Skeletal muscle tissue (tissue), 4 donors: ENCODE results near the gene ATP6V1B1. TPM values are rescaled to one million over a fixed set of nuclear protein-coding genes. Genes with fewer than 3 reads are reported as not detected.

Experiments
- H3K27ac ChIP-seq: one replicate; pipeline ENCODE4 v1.7.0; 2013; ENCODE audit warnings: mild to moderate bottlenecking, low read depth, low read length, inconsistent platforms
- H3K27me3 ChIP-seq, 3 donors: one replicate each; pipeline ENCODE4 v1.7.0; 2013; ENCODE audit warnings: low read length in 3 of 3; ENCODE audit not compliant: control insufficient read depth in 3 of 3, insufficient read depth in 3 of 3
- H3K36me3 ChIP-seq, 3 donors: one replicate each; pipeline ENCODE4 v1.7.0; 2013; ENCODE audit warnings: low read length in 3 of 3; ENCODE audit not compliant: control insufficient read depth in 3 of 3, insufficient read depth in 3 of 3
- H3K4me1 ChIP-seq, 3 donors: one replicate each; pipeline ENCODE4 v1.7.0; 2013; ENCODE audit warnings: low read length in 3 of 3, mild to moderate bottlenecking in 3 of 3; ENCODE audit not compliant: control insufficient read depth in 3 of 3, insufficient read depth in 3 of 3
- H3K4me3 ChIP-seq, 3 donors: one replicate each; pipeline ENCODE4 v1.7.0; 2013; ENCODE audit warnings: low read length in 3 of 3
- H3K9ac ChIP-seq, 3 donors: one replicate each; pipeline ENCODE4 v1.7.0; 2013; ENCODE audit warnings: low read length in 3 of 3, mild to moderate bottlenecking in 3 of 3, moderate library complexity in 2 of 3, low read depth in 1 of 3
- H3K9me3 ChIP-seq, 3 donors: one replicate each; pipeline ENCODE4 v1.7.0; 2013; ENCODE audit warnings: low read length in 3 of 3; ENCODE audit not compliant: control insufficient read depth in 3 of 3
- total RNA-seq: library from RNA; depleted of rRNA; stranded (reverse); fragments of >200 nt; gene quantifications from one replicate; pipeline ENCODE4 v1.2.3, GENCODE V29; 2014
- donor health status: Osteomylitis.

The ATP6V1B1 gene
- total RNA-seq, 1 donor from 2014 or later = 1.6 TPM

- H3K4me3 ChIP-seq = no peak overlapping the region
- H3K36me3 ChIP-seq = no peaks in the 10 kb centered on the region
- H3K27ac ChIP-seq = no peak overlapping the region
- H3K4me1 ChIP-seq = peaks cover 0 to 2% (median 0%) of the 10 kb centered on the region in 3 donors
- peaks cover 0 to 4% (median 0%) of the 10 kb centered on the region in 3 donors for H3K27me3 ChIP-seq
- no peaks in the 10 kb centered on the region for H3K9me3 ChIP-seq
- no peak overlapping the region for H3K9ac ChIP-seq
Observed at GRCh38 chr2:70923378-70924015, 12.2 kb upstream of the ATP6V1B1 start.

- peaks cover 0 to 2% (median 0%) of the 10 kb centered on the region in 3 donors for H3K4me1 ChIP-seq
- H3K27me3 ChIP-seq = peaks cover 0 to 4% (median 0%) of the 10 kb centered on the region in 3 donors
- H3K27ac ChIP-seq = no peak overlapping the region
- no peak overlapping the region for H3K9ac ChIP-seq
- no peak overlapping the region for H3K4me3 ChIP-seq
- no peaks in the 10 kb centered on the region for H3K9me3 ChIP-seq
- no peaks in the 10 kb centered on the region for H3K36me3 ChIP-seq
Observed at GRCh38 chr2:70926042-70926441, 9.7 kb upstream of the ATP6V1B1 start.

- no peak overlapping the region for H3K9ac ChIP-seq
- no peak overlapping the region for H3K27ac ChIP-seq
- no peaks in the 10 kb centered on the region for H3K9me3 ChIP-seq
- H3K4me1 ChIP-seq = peaks cover 0 to 2% (median 0%) of the 10 kb centered on the region in 3 donors
- H3K36me3 ChIP-seq = no peaks in the 10 kb centered on the region
- H3K27me3 ChIP-seq = peaks cover 0 to 3% (median 0%) of the 10 kb centered on the region in 3 donors
- no peak overlapping the region for H3K4me3 ChIP-seq
Observed at GRCh38 chr2:70927138-70927537, 8.6 kb upstream of the ATP6V1B1 start.

GRCh38 chr2:70927641-70928040, 8.1 kb upstream of the ATP6V1B1 start:
- Histone ChIP-seq H3K36me3 (no peaks in the 10 kb centered on the region), H3K9ac (no peak overlapping the region), H3K9me3 (no peaks in the 10 kb centered on the region), H3K4me1 (peaks cover 0 to 2% (median 0%) of the 10 kb centered on the region in 3 donors), H3K4me3 (no peak overlapping the region), H3K27ac (no peak overlapping the region), H3K27me3 (no peaks in the 10 kb centered on the region)

GRCh38 chr2:70928366-70928765, 7.3 kb upstream of the ATP6V1B1 start:
- Histone ChIP-seq H3K9ac (no peak overlapping the region), H3K27ac (no peak overlapping the region), H3K36me3 (no peaks in the 10 kb centered on the region), H3K4me3 (no peak overlapping the region), H3K9me3 (no peaks in the 10 kb centered on the region), H3K27me3 (peaks cover 0 to 4% (median 0%) of the 10 kb centered on the region in 3 donors), H3K4me1 (peaks cover 0 to 2% (median 0%) of the 10 kb centered on the region in 3 donors)

- H3K9ac ChIP-seq = no peak overlapping the region
- no peak overlapping the region for H3K27ac ChIP-seq
- H3K4me1 ChIP-seq = peaks cover 0 to 2% (median 0%) of the 10 kb centered on the region in 3 donors
- no peaks in the 10 kb centered on the region for H3K9me3 ChIP-seq
- no peak overlapping the region for H3K4me3 ChIP-seq
- H3K27me3 ChIP-seq = peaks cover 0 to 6% (median 0%) of the 10 kb centered on the region in 3 donors
- no peaks in the 10 kb centered on the region for H3K36me3 ChIP-seq
Observed at GRCh38 chr2:70930371-70931329, 5.0 kb upstream of the ATP6V1B1 start.

GRCh38 chr2:70931376-70932000, 4.2 kb upstream of the ATP6V1B1 start:
- H3K27ac ChIP-seq = no peak overlapping the region
- H3K9ac ChIP-seq = no peak overlapping the region
- no peaks in the 10 kb centered on the region for H3K9me3 ChIP-seq
- H3K4me3 ChIP-seq = no peak overlapping the region
- H3K36me3 ChIP-seq = no peaks in the 10 kb centered on the region
- peaks cover 0 to 6% (median 0%) of the 10 kb centered on the region in 3 donors for H3K27me3 ChIP-seq
- peaks cover 0 to 2% (median 0%) of the 10 kb centered on the region in 3 donors for H3K4me1 ChIP-seq

- Histone ChIP-seq H3K4me1 (no peaks in the 10 kb centered on the region), H3K4me3 (no peak overlapping the region)
Observed at GRCh38 chr2:70932631-70933230, 3.0 kb upstream of the ATP6V1B1 start.

GRCh38 chr2:70934981-70935380, 719 bp upstream of the ATP6V1B1 start:
- H3K9ac ChIP-seq = no peak overlapping the region
- no peaks in the 10 kb centered on the region for H3K36me3 ChIP-seq
- peaks cover 0 to 19% (median 5%) of the 10 kb centered on the region in 3 donors for H3K27me3 ChIP-seq
- H3K4me1 ChIP-seq = no peaks in the 10 kb centered on the region
- no peak overlapping the region for H3K4me3 ChIP-seq
- H3K9me3 ChIP-seq = no peaks in the 10 kb centered on the region
- no peak overlapping the region for H3K27ac ChIP-seq

More at GRCh38 chr2:70932631-70933230, 3.0 kb upstream of the ATP6V1B1 start:
- no peak overlapping the region for H3K27ac ChIP-seq
- H3K9me3 ChIP-seq = no peaks in the 10 kb centered on the region
- H3K36me3 ChIP-seq = no peaks in the 10 kb centered on the region
- no peak overlapping the region for H3K9ac ChIP-seq
- H3K27me3 ChIP-seq = peaks cover 0 to 6% (median 0%) of the 10 kb centered on the region in 3 donors
